AG04449 (cell line): Measurements from ENCODE around the gene SACM1L.

Experiments used
- CTCF ChIA-PET: fragments of 350-600 bp; formaldehyde crosslinking; extraction: SDS; loops from one replicate; lab custom pipeline; 2021; ENCODE audit warnings: antibody characterized with exemption; lab: Yijun Ruan, JAX
- POLR2A ChIA-PET: fragments of 400-600, 350-600 bp; formaldehyde crosslinking; extraction: SDS; loops from one replicate; lab custom pipeline; 2020; ENCODE audit warnings: antibody characterized with exemption, inconsistent platforms; lab: Yijun Ruan, JAX
- DNase-seq: peaks from one replicate; pipeline ENCODE4 v3.0.0-alpha.2; 2010; ENCODE audit warnings: low read depth, low spot score
- H3K4me3 ChIP-seq: 2 replicates; pipeline ENCODE4 v1.5.1; 2011; ENCODE audit warnings: low read depth, mild to moderate bottlenecking, control low read depth, low read length
- CTCF ChIP-seq: IDR thresholded peaks from one replicate; pipeline ENCODE4 v1.5.1; 2011; ENCODE audit warnings: mild to moderate bottlenecking, moderate library complexity, low read length, control low read depth, inconsistent platforms; ENCODE audit not compliant: insufficient read depth; ENCODE audit errors: missing control alignments

SACM1L gene

GRCh38 chr3:45760878-45761711, 71.9 kb downstream of the SACM1L start:
- no peak overlapping the region for H3K4me3 ChIP-seq
- peak; percentile 3 for DNase-seq
- ChIA-PET POLR2A (no interaction called here), CTCF (interaction anchor here (0.7 to 6.6 kb wide), 30 partner anchors 9 to 617 kb away, joined by 3 to 139 read pairs (median 6); partner anchors contain the start of gene SACM1L)
- TF ChIP-seq CTCF = peak; percentile 90

GRCh38 chr3:45761831-45762230, 72.6 kb downstream of the SACM1L start:
- no peak for DNase-seq
- TF ChIP-seq CTCF = no peak
- POLR2A ChIA-PET = no interaction called here
- CTCF ChIA-PET = interaction anchor here (0.9 to 6.6 kb wide), 26 partner anchors 8 to 617 kb away, joined by 3 to 139 read pairs (median 6); partner anchors contain the start of gene FYCO1
- H3K4me3 ChIP-seq = no peak overlapping the region

GRCh38 chr3:45762647-45763302, 73.6 kb downstream of the SACM1L start:
- no peak for TF ChIP-seq CTCF
- ChIA-PET POLR2A (no interaction called here), CTCF (interaction anchor here (0.9 to 6.6 kb wide), 21 partner anchors 10 to 621 kb away, joined by 3 to 139 read pairs (median 6); partner anchors contain the start of gene FYCO1)
- DNase-seq = no peak
- no peak overlapping the region for H3K4me3 ChIP-seq

- no peak overlapping the region for H3K4me3 ChIP-seq
- no peak for TF ChIP-seq CTCF
- CTCF ChIA-PET = interaction anchor here (1.2 to 6.6 kb wide), 12 partner anchors 11 to 317 kb away, joined by 3 to 139 read pairs (median 32); no protein-coding TSS in a partner anchor
- no peak for DNase-seq
- POLR2A ChIA-PET = no interaction called here
Measured at GRCh38 chr3:45763303-45763675, 74.1 kb downstream of the SACM1L start.

- ChIA-PET POLR2A (no interaction called here), CTCF (interaction anchor here (0.8 to 1.5 kb wide), 3 partner anchors 67 to 314 kb away, joined by 3 to 5 read pairs (median 3); no protein-coding TSS in a partner anchor)
- no peak for DNase-seq
- no peak overlapping the region for H3K4me3 ChIP-seq
- no peak for TF ChIP-seq CTCF
Measured at GRCh38 chr3:45765266-45765851, 76.2 kb downstream of the SACM1L start.
